Mucosa of descending colon (tissue), 3 donors: ENCODE results near the gene CLCN4. TPM values are rescaled to one million over a fixed set of nuclear protein-coding genes. Genes with fewer than 3 reads are reported as not detected.

Source experiments
- ATAC-seq: fragments of 200-7000 bp; cut with Tn5 transposase; one replicate; pipeline ENCODE4 v1.9.1; 2020; ENCODE audit warnings: mild to moderate bottlenecking, moderate library complexity
- DNase-seq, 3 donors: peaks; one replicate each; pipeline ENCODE4 v3.0.0-alpha.2; 2020
- H3K36me3 ChIP-seq: fragments of 200-600 bp; one replicate; pipeline ENCODE4 v1.8.0; 2021; ENCODE audit warnings: low read depth, mild to moderate bottlenecking
- H3K4me1 ChIP-seq: fragments of 200-600 bp; one replicate; pipeline ENCODE4 v1.8.0; 2021; ENCODE audit warnings: low read depth, mild to moderate bottlenecking
- H3K4me3 ChIP-seq: fragments of 200-600 bp; one replicate; pipeline ENCODE4 v1.8.0; 2021; ENCODE audit warnings: mild to moderate bottlenecking
- H3K9me3 ChIP-seq: fragments of 200-600 bp; one replicate; pipeline ENCODE4 v1.8.0; 2021; ENCODE audit warnings: mild to moderate bottlenecking
- CTCF ChIP-seq: fragments of 200-600 bp; IDR thresholded peaks from one replicate; pipeline ENCODE4 v1.8.0; 2022; ENCODE audit warnings: antibody characterized with exemption, mild to moderate bottlenecking
- intact Hi-C, 2 donors: fragments of 100-400 bp; cut with DNase I in 1 of 2; cut with micrococcal nuclease in 1 of 2; formaldehyde crosslinking; loops; one replicate each; pipeline versions ENCODE4 v1.11.0 to v1.11.1; 2022; cut with DNase I, micrococcal nuclease
- total RNA-seq, 3 donors: library from RNA; stranded (reverse); fragmentation: NEBNext Ultra II Directional in 2 of 3; extraction: Animal tissue kit (Norgen Biotek cat#: 25700) in 2 of 3; gene quantifications; one replicate each; pipeline versions ENCODE4 v1.2.1 to v1.2.4, GENCODE V29; 2021 to 2023
- donor health status: DM: no; HTN: no; CAD: no; lungs with moderate emphysema.
- donor health status: DM: no; HTN: no; CAD: no.
- donor health status: DM: no; HTN: yes; CAD: no.

The CLCN4 gene
- total RNA-seq, 3 donors from 2014 or later = 0.26 to 1.8 (median 1.7) TPM

GRCh38 chrX:10135561-10136399 is 21.0 kb upstream of the CLCN4 start:
- Histone ChIP-seq H3K36me3 (no peaks in the 10 kb centered on the region), H3K9me3 (no peaks in the 10 kb centered on the region)
- no peak for DNase-seq

GRCh38 chrX:10138726-10139125 is 18.0 kb upstream of the CLCN4 start:
- Histone ChIP-seq H3K9me3 (no peaks in the 10 kb centered on the region), H3K4me3 (no peak overlapping the region), H3K4me1 (no peaks in the 10 kb centered on the region), H3K36me3 (no peaks in the 10 kb centered on the region)
- intact Hi-C loops = no loop called here
- DNase-seq = no peak
- no peak for ATAC-seq
- no peak for TF ChIP-seq CTCF

More at GRCh38 chrX:10135561-10136399, 21.0 kb upstream of the CLCN4 start:
- H3K4me3 ChIP-seq = no peak overlapping the region
- intact Hi-C loops = no loop called here
- no peak for TF ChIP-seq CTCF
- ATAC-seq = no peak
- no peaks in the 10 kb centered on the region for H3K4me1 ChIP-seq

GRCh38 chrX:10140264-10140663 is 16.5 kb upstream of the CLCN4 start:
- intact Hi-C loops = no loop called here

GRCh38 chrX:10142041-10142599 is 14.7 kb upstream of the CLCN4 start:
- ATAC-seq = no peak
- H3K36me3 ChIP-seq = no peaks in the 10 kb centered on the region

More at GRCh38 chrX:10140264-10140663, 16.5 kb upstream of the CLCN4 start:
- no peaks in the 10 kb centered on the region for H3K36me3 ChIP-seq
- no peaks in the 10 kb centered on the region for H3K9me3 ChIP-seq
- DNase-seq (no peak), ATAC-seq (no peak)
- TF ChIP-seq CTCF = no peak
- no peak overlapping the region for H3K4me3 ChIP-seq
- H3K4me1 ChIP-seq = no peaks in the 10 kb centered on the region

More at GRCh38 chrX:10142041-10142599, 14.7 kb upstream of the CLCN4 start:
- TF ChIP-seq CTCF = no peak
- Histone ChIP-seq H3K4me3 (no peak overlapping the region), H3K9me3 (no peaks in the 10 kb centered on the region), H3K4me1 (no peaks in the 10 kb centered on the region)
- intact Hi-C loops = no loop called here
- DNase-seq = no peak
